HepG2 (cell line): ENCODE data around the gene MRPL28. TPM values are rescaled to one million over a fixed set of nuclear protein-coding genes. Genes with fewer than 3 reads are reported as not detected.

Source experiments
- AKNA ChIP-seq: sonication (generic); formaldehyde crosslinking; IDR thresholded peaks from 2 replicates; pipeline ENCODE4 v1.4.0; 2020; ENCODE audit warnings: missing genetic modification reagents, borderline replicate concordance
- DBP ChIP-seq: sonication (generic); formaldehyde crosslinking; IDR thresholded peaks from 2 replicates; pipeline ENCODE4 v1.4.0; 2020; ENCODE audit warnings: missing genetic modification reagents; ENCODE audit errors: not compliant biosample characterization
- DNMT1 ChIP-seq: sonication (generic); formaldehyde crosslinking; IDR thresholded peaks from 2 replicates; pipeline ENCODE4 v1.5.1; 2020; ENCODE audit warnings: mild to moderate bottlenecking, missing genetic modification reagents
- DNMT3B ChIP-seq: conservative IDR thresholded peaks from 2 replicates; pipeline ENCODE4 v1.6.1; 2016; ENCODE audit warnings: missing biosample characterization, control low read depth
- EEA1 ChIP-seq: sonication (generic); formaldehyde crosslinking; IDR thresholded peaks from 2 replicates; pipeline ENCODE4 v1.5.1; 2020; ENCODE audit warnings: mild to moderate bottlenecking, missing genetic modification reagents, borderline replicate concordance
- FLYWCH1 ChIP-seq: sonication (generic); formaldehyde crosslinking; IDR thresholded peaks from 2 replicates; pipeline ENCODE4 v1.8.1; 2023; ENCODE audit warnings: mild to moderate bottlenecking, missing genetic modification reagents
- HOXA3 ChIP-seq: sonication (generic); formaldehyde crosslinking; IDR thresholded peaks from 2 replicates; pipeline ENCODE4 v1.5.0; 2020; ENCODE audit warnings: missing genetic modification reagents
- MLXIP ChIP-seq: sonication (generic); formaldehyde crosslinking; IDR thresholded peaks from 2 replicates; pipeline ENCODE4 v1.9.0; 2021; ENCODE audit warnings: missing genetic modification reagents, borderline replicate concordance
- PHF21A ChIP-seq: sonication (generic); formaldehyde crosslinking; IDR thresholded peaks from 2 replicates; pipeline ENCODE4 v1.5.0; 2020; ENCODE audit warnings: mild to moderate bottlenecking, missing genetic modification reagents
- POLR2AphosphoS5 ChIP-seq: IDR thresholded peaks from 2 replicates; pipeline ENCODE4 v1.6.1; 2012; ENCODE audit warnings: low read depth, low read length
- SUZ12 ChIP-seq: fragments of 150-350 bp; IDR thresholded peaks from 2 replicates; pipeline ENCODE4 v1.6.1; 2014; ENCODE audit warnings: low read depth, low read length
- ZBTB49 ChIP-seq: sonication (generic); formaldehyde crosslinking; IDR thresholded peaks from 2 replicates; pipeline ENCODE4 v1.4.0; 2020; ENCODE audit warnings: missing genetic modification reagents, borderline replicate concordance
- ZNF563 ChIP-seq: sonication (generic); formaldehyde crosslinking; IDR thresholded peaks from 2 replicates; pipeline ENCODE4 v1.8.0; 2022; ENCODE audit warnings: mild to moderate bottlenecking, moderate library complexity, missing genetic modification reagents
- ZNF597 ChIP-seq: sonication (generic); formaldehyde crosslinking; IDR thresholded peaks from 2 replicates; pipeline ENCODE4 v1.5.0; 2020; ENCODE audit warnings: missing genetic modification reagents
- ZNF713 ChIP-seq: sonication (generic); formaldehyde crosslinking; IDR thresholded peaks from 2 replicates; pipeline ENCODE4 v1.4.0; 2020; ENCODE audit warnings: mild to moderate bottlenecking, missing genetic modification reagents
- ZNF772 ChIP-seq: sonication (generic); formaldehyde crosslinking; IDR thresholded peaks from 2 replicates; pipeline ENCODE4 v1.5.0; 2020; ENCODE audit warnings: mild to moderate bottlenecking, missing genetic modification reagents
- ZZZ3 ChIP-seq: sonication (generic); formaldehyde crosslinking; IDR thresholded peaks from 2 replicates; pipeline ENCODE4 v1.4.0; 2020; ENCODE audit warnings: missing genetic modification reagents, mild to moderate bottlenecking, borderline replicate concordance
- polyA plus RNA-seq, 8 experiments: library from polyadenylated mRNA; depleted of rRNA in 3 of 8; stranded (reverse) in 7 of 8; unstranded in 1 of 8; fragments of >200 nt; fragmentation: Illumina TruSeq in 4 of 8; extraction: Trizol in 4 of 8; gene quantifications; 2 replicates each; pipeline versions ENCODE4 v1.2.1 to v1.2.3, GENCODE V29; 2011 to 2016; ENCODE audit warnings: low read depth in 4 of 8, missing spikeins in 1 of 8, mixed read lengths in 1 of 8; ENCODE audit not compliant: insufficient read depth in 1 of 8
- total RNA-seq, 5 experiments: library from RNA; depleted of rRNA; stranded (reverse); fragments of >200 nt; fragmentation: Illumina TruSeq; extraction: Trizol; gene quantifications; 2 replicates each; pipeline ENCODE4 v1.2.3, GENCODE V29; 2016; ENCODE audit warnings: low read depth in 1 of 5

Gene MRPL28
- total and polyA plus RNA-seq, 2 of the 13 experiments (the other 11 are each of a cell fraction or from before 2014, with no cell fraction given) = 114 to 135 TPM

- TF ChIP-seq SUZ12 (no peak), ZNF597 (CRISPR knock-in tag) (no peak), ZBTB49 (CRISPR knock-in tag) (no peak), HOXA3 (CRISPR knock-in tag) (peak; percentile 84), MLXIP (no peak), DNMT1 (CRISPR knock-in tag) (no peak), ZNF563 (CRISPR knock-in tag) (no peak), AKNA (CRISPR knock-in tag) (no peak), ZNF772 (peak; percentile 40; the same call in 1 of the 2 replicates), ZZZ3 (CRISPR knock-in tag) (0 out of 2 replicates have a peak, but pooled peaks have one; percentile 72), EEA1 (CRISPR knock-in tag) (no peak), FLYWCH1 (CRISPR knock-in tag) (no peak), DNMT3B (no peak), ZNF713 (CRISPR knock-in tag) (peak; percentile 58; the same call in 1 of the 2 replicates), PHF21A (CRISPR knock-in tag) (peak; percentile 85), DBP (CRISPR knock-in tag) (no peak), POLR2AphosphoS5 (no peak)
Observed at GRCh38 chr16:359067-359763, 11.1 kb downstream of the MRPL28 start (continued).
